Karpas-422 (cell line): ENCODE data around the gene CTSS. TPM values are rescaled to one million over a fixed set of nuclear protein-coding genes. Genes with fewer than 3 reads are reported as not detected.
"Not testable (repeated sequence)": the region's sequence is repeated elsewhere in the genome, so short reads cannot be mapped to it uniquely, and the experiment has no call there.

Experiments
- DNase-seq: peaks from one replicate; pipeline ENCODE4 v3.0.0-alpha.2; 2015
- H2AFZ ChIP-seq: fragments of 200-600 bp; sonication (generic); 2 replicates; pipeline ENCODE4 v1.6.1; 2014; ENCODE audit warnings: antibody characterized with exemption, low read length, mixed read lengths
- H3K27ac ChIP-seq: fragments of 200-600 bp; sonication (generic); 2 replicates; pipeline ENCODE4 v1.5.1; 2014; ENCODE audit warnings: mild to moderate bottlenecking, low read length, moderate library complexity
- H3K27me3 ChIP-seq: fragments of 200-600 bp; sonication (generic); 2 replicates; pipeline ENCODE4 v1.6.1; 2014; ENCODE audit warnings: low read length, mixed read lengths
- H3K36me3 ChIP-seq: fragments of 200-600 bp; sonication (generic); 2 replicates; pipeline ENCODE4 v1.6.1; 2014; ENCODE audit warnings: low read length, mixed read lengths; ENCODE audit not compliant: insufficient read depth
- H3K4me1 ChIP-seq: fragments of 200-600 bp; sonication (generic); 2 replicates; pipeline ENCODE4 v1.6.1; 2014; ENCODE audit warnings: mild to moderate bottlenecking, low read length, mixed read lengths
- H3K4me2 ChIP-seq: fragments of 200-600 bp; sonication (generic); 2 replicates; pipeline ENCODE4 v1.6.1; 2014; ENCODE audit warnings: low read length, low read depth, mild to moderate bottlenecking; ENCODE audit not compliant: poor library complexity, severe bottlenecking
- H3K4me3 ChIP-seq: fragments of 200-600 bp; sonication (generic); 2 replicates; pipeline ENCODE4 v1.5.1; 2014; ENCODE audit warnings: mild to moderate bottlenecking, antibody characterized with exemption, low read length, mixed read lengths
- H3K79me2 ChIP-seq: fragments of 200-600 bp; sonication (generic); 2 replicates; pipeline ENCODE4 v1.6.1; 2014; ENCODE audit warnings: mild to moderate bottlenecking, low read length, mixed read lengths
- H3K9ac ChIP-seq: fragments of 200-600 bp; sonication (generic); 2 replicates; pipeline ENCODE4 v1.6.0; 2014; ENCODE audit warnings: low read length
- H3K9me2 ChIP-seq: fragments of 200-600 bp; sonication (generic), shearing (Covaris generic); replicated peaks from 2 replicates; pipeline ENCODE4 v1.6.0; 2014; ENCODE audit warnings: mild to moderate bottlenecking, low read length, moderate library complexity; ENCODE audit not compliant: insufficient read depth
- H3K9me3 ChIP-seq: fragments of 300-700, 200-600 bp; sonication (generic); 2 replicates; pipeline ENCODE4 v1.6.1; 2014; ENCODE audit warnings: low read length, mixed read lengths
- H4K20me1 ChIP-seq: fragments of 200-600 bp; sonication (generic); 2 replicates; pipeline ENCODE4 v1.6.1; 2014; ENCODE audit warnings: mild to moderate bottlenecking, antibody characterized with exemption, low read length, low read depth; ENCODE audit not compliant: insufficient read depth
- total RNA-seq: library from RNA; depleted of rRNA; stranded (reverse); fragments of >200 nt; shearing (Covaris generic); gene quantifications from 2 replicates; pipeline ENCODE4 v1.2.3, GENCODE V29; 2014; ENCODE audit warnings: low replicate concordance

Gene CTSS
- total RNA-seq, 1 experiment from 2014 or later = 136 TPM

GRCh38 chr1:150767704-150768103, 2.1 kb upstream of the CTSS start:
- not testable (repeated sequence) for H3K27me3 ChIP-seq, H3K4me3 ChIP-seq, H3K9me3 ChIP-seq, H3K9ac ChIP-seq, H4K20me1 ChIP-seq, H3K4me2 ChIP-seq, H3K9me2 ChIP-seq, DNase-seq
- Histone ChIP-seq H3K27ac (peak overlapping the region; percentile 3; the same call in 1 of the 2 replicates), H3K4me1 (peaks cover 50% of the 10 kb centered on the region), H3K79me2 (peaks cover 29% of the 10 kb centered on the region), H3K36me3 (peaks cover 13% of the 10 kb centered on the region), H2AFZ (peak overlapping the region; percentile 57)

- Histone ChIP-seq H3K4me2 (peak overlapping the region; percentile 82), H3K79me2 (peaks cover 46% of the 10 kb centered on the region), H3K4me3 (peak overlapping the region; percentile 70), H3K9ac (peak overlapping the region; percentile 71), H3K4me1 (peaks cover 56% of the 10 kb centered on the region), H3K27ac (peak overlapping the region; percentile 92), H3K36me3 (peaks cover 30% of the 10 kb centered on the region)
- H2AFZ ChIP-seq, H3K9me3 ChIP-seq, DNase-seq, H4K20me1 ChIP-seq, H3K9me2 ChIP-seq, H3K27me3 ChIP-seq: not testable (repeated sequence)
These were observed 361 bp upstream of the CTSS start for GRCh38 chr1:150765977-150766301.

GRCh38 chr1:150764617-150765101, 919 bp downstream of the CTSS start:
- H3K79me2 ChIP-seq = peaks cover 59% of the 10 kb centered on the region
- H3K9me3 ChIP-seq = no peaks in the 10 kb centered on the region
- no peak overlapping the region for H2AFZ ChIP-seq
- peak overlapping the region; percentile 71 for H3K9ac ChIP-seq
- DNase-seq = peak; percentile 65
- H3K4me3 ChIP-seq = peak overlapping the region; percentile 70
- H4K20me1 ChIP-seq = no peaks in the 10 kb centered on the region
- H3K4me2 ChIP-seq = peak overlapping the region; percentile 82
- peaks cover 52% of the 10 kb centered on the region for H3K4me1 ChIP-seq
- H3K9me2 ChIP-seq = no peaks in the 10 kb centered on the region
- H3K36me3 ChIP-seq = peaks cover 43% of the 10 kb centered on the region
- H3K27ac ChIP-seq = peak overlapping the region; percentile 92
- no peaks in the 10 kb centered on the region for H3K27me3 ChIP-seq

GRCh38 chr1:150763018-150763417, 2.6 kb downstream of the CTSS start:
- peak overlapping the region; percentile 50; the same call in 1 of the 2 replicates for H3K27ac ChIP-seq
- peaks cover 69% of the 10 kb centered on the region for H3K79me2 ChIP-seq
- H3K27me3 ChIP-seq = no peaks in the 10 kb centered on the region
- peaks cover 48% of the 10 kb centered on the region for H3K36me3 ChIP-seq
- no peak overlapping the region for H3K9ac ChIP-seq
- H3K4me1 ChIP-seq = peaks cover 43% of the 10 kb centered on the region
- no peaks in the 10 kb centered on the region for H4K20me1 ChIP-seq
- DNase-seq = peak; percentile 40
- H2AFZ ChIP-seq = no peak overlapping the region
- no peaks in the 10 kb centered on the region for H3K9me3 ChIP-seq
- peak overlapping the region; percentile 43 for H3K4me3 ChIP-seq
- H3K9me2 ChIP-seq = no peaks in the 10 kb centered on the region
- H3K4me2 ChIP-seq = peak overlapping the region; percentile 82

- peaks cover 52% of the 10 kb centered on the region for H3K36me3 ChIP-seq
- peak; percentile 39 for DNase-seq
- no peaks in the 10 kb centered on the region for H3K27me3 ChIP-seq
- peaks cover 43% of the 10 kb centered on the region for H3K4me1 ChIP-seq
- no peaks in the 10 kb centered on the region for H3K9me3 ChIP-seq
- no peak overlapping the region for H2AFZ ChIP-seq
- H3K4me3 ChIP-seq = peak overlapping the region; percentile 43
- no peaks in the 10 kb centered on the region for H4K20me1 ChIP-seq
- peak overlapping the region; percentile 82 for H3K4me2 ChIP-seq
- no peak overlapping the region for H3K9ac ChIP-seq
- H3K79me2 ChIP-seq = peaks cover 73% of the 10 kb centered on the region
- H3K27ac ChIP-seq = peak overlapping the region; percentile 14; the same call in 1 of the 2 replicates
- H3K9me2 ChIP-seq = no peaks in the 10 kb centered on the region
These were observed 3.0 kb downstream of the CTSS start for GRCh38 chr1:150762552-150762951.

GRCh38 chr1:150761801-150762200, 3.8 kb downstream of the CTSS start:
- Histone ChIP-seq H3K9me2 (no peaks in the 10 kb centered on the region), H3K9ac (no peak overlapping the region), H4K20me1 (no peaks in the 10 kb centered on the region), H3K4me3 (no peak overlapping the region), H3K4me2 (no peak overlapping the region), H3K27ac (no peak overlapping the region), H2AFZ (no peak overlapping the region), H3K9me3 (no peaks in the 10 kb centered on the region), H3K36me3 (peaks cover 57% of the 10 kb centered on the region), H3K4me1 (peaks cover 43% of the 10 kb centered on the region), H3K27me3 (no peaks in the 10 kb centered on the region), H3K79me2 (peaks cover 74% of the 10 kb centered on the region)
- peak; percentile 27 for DNase-seq

- H4K20me1 ChIP-seq = no peaks in the 10 kb centered on the region
- H3K27me3 ChIP-seq = no peaks in the 10 kb centered on the region
- H3K27ac ChIP-seq = no peak overlapping the region
- no peak overlapping the region for H3K9ac ChIP-seq
- H2AFZ ChIP-seq = no peak overlapping the region
- H3K9me3 ChIP-seq = no peaks in the 10 kb centered on the region
- peaks cover 34% of the 10 kb centered on the region for H3K4me1 ChIP-seq
- H3K79me2 ChIP-seq = peaks cover 68% of the 10 kb centered on the region
- no peak overlapping the region for H3K4me3 ChIP-seq
- no peak for DNase-seq
- H3K4me2 ChIP-seq = no peak overlapping the region
- peaks cover 64% of the 10 kb centered on the region for H3K36me3 ChIP-seq
- no peaks in the 10 kb centered on the region for H3K9me2 ChIP-seq
These were observed 5.6 kb downstream of the CTSS start for GRCh38 chr1:150760013-150760412.

- peak; percentile 22 for DNase-seq
- Histone ChIP-seq H3K27me3 (no peaks in the 10 kb centered on the region), H3K27ac (no peak overlapping the region), H3K4me3 (no peak overlapping the region), H3K4me1 (no peaks in the 10 kb centered on the region), H3K79me2 (peaks cover 17% of the 10 kb centered on the region), H2AFZ (no peak overlapping the region), H3K9ac (no peak overlapping the region), H4K20me1 (no peaks in the 10 kb centered on the region), H3K9me3 (no peaks in the 10 kb centered on the region), H3K4me2 (no peak overlapping the region), H3K9me2 (no peaks in the 10 kb centered on the region), H3K36me3 (peaks cover 61% of the 10 kb centered on the region)
These were observed 12.2 kb downstream of the CTSS start for GRCh38 chr1:150753416-150753815.
